GM12878 (cell line): ENCODE measurements around the gene MRGPRF. TPM values are rescaled to one million over a fixed set of nuclear protein-coding genes. Genes with fewer than 3 reads are reported as not detected.

Source experiments
- ATAC-seq: fragments of 200-7000 bp; cut with Tn5 transposase; 3 replicates; pipeline ENCODE4 v1.9.1; 2020; ENCODE audit warnings: mild to moderate bottlenecking, moderate library complexity
- BruUV-seq: library from RNA; stranded (reverse); fragments of 400-500 nt; replicated peaks from 2 replicates; lab custom pipeline; 2021; lab: Mats Ljungman, UMichigan
- CTCF ChIA-PET: fragments of 300-600 bp; sonication (Branson Sonifier 250); formaldehyde crosslinking; extraction: SDS; loops from one replicate; lab custom pipeline; 2021; ENCODE audit warnings: inconsistent platforms; lab: Yijun Ruan, JAX
- POLR2A ChIA-PET: fragments of 350-600 bp; formaldehyde crosslinking; extraction: SDS; loops from one replicate; lab custom pipeline; 2021; ENCODE audit warnings: inconsistent platforms; lab: Charles Lee
- RAD21 ChIA-PET: fragments of 300-600 bp; sonication (Branson Sonifier 250); formaldehyde crosslinking; loops from one replicate; lab custom pipeline; 2023; ENCODE audit warnings: antibody characterized with exemption; ENCODE audit not compliant: unreplicated experiment; lab: Charles Lee
- SMC1A ChIA-PET: fragments of 300-600 bp; sonication (Branson Sonifier 250); formaldehyde crosslinking; loops from one replicate; lab custom pipeline; 2023; ENCODE audit not compliant: unreplicated experiment, uncharacterized antibody; lab: Charles Lee
- DNase-seq: peaks from one replicate; pipeline ENCODE4 v3.0.0-alpha.2; 2011; ENCODE audit warnings: low read depth, low spot score
- FAIRE-seq: peaks from 3 replicates; lab custom pipeline; 2011; peaks lifted over from hg19 to GRCh38; lab: Jason Lieb, UNC
- H2AFZ ChIP-seq: 2 replicates; pipeline ENCODE4 v1.6.0; 2011; ENCODE audit warnings: low read depth, low read length, control low read depth; ENCODE audit not compliant: control insufficient read depth
- H3K27ac ChIP-seq: 2 replicates; pipeline ENCODE4 v1.5.1; 2011; ENCODE audit warnings: control low read depth; ENCODE audit not compliant: control insufficient read depth, insufficient read depth
- H3K27me3 ChIP-seq, 2 experiments: replicated peaks in 1 of 2; 2 replicates each; pipeline versions ENCODE4 v1.6.0 to v1.6.1; 2011; ENCODE audit warnings: low read length in 1 of 2; ENCODE audit not compliant: control insufficient read depth in 2 of 2, insufficient read depth in 2 of 2
- H3K36me3 ChIP-seq, 2 experiments: 2 replicates each; pipeline ENCODE4 v1.5.1; 2011; ENCODE audit warnings: low read length in 1 of 2; ENCODE audit not compliant: control insufficient read depth in 2 of 2, insufficient read depth in 2 of 2
- H3K4me1 ChIP-seq: 2 replicates; pipeline ENCODE4 v1.6.1; 2011; ENCODE audit warnings: mild to moderate bottlenecking, low read length, moderate library complexity, mixed read lengths; ENCODE audit not compliant: control insufficient read depth, insufficient read depth
- H3K4me2 ChIP-seq: 2 replicates; pipeline ENCODE4 v1.6.0; 2011; ENCODE audit warnings: control low read depth; ENCODE audit not compliant: control insufficient read depth, insufficient read depth
- H3K4me3 ChIP-seq: fragments of 200-600 bp; sonication (generic); 2 replicates; pipeline ENCODE4 v1.5.1; 2016
- H3K79me2 ChIP-seq: 2 replicates; pipeline ENCODE4 v1.6.0; 2011; ENCODE audit warnings: low read length; ENCODE audit not compliant: control insufficient read depth, insufficient read depth
- H3K9ac ChIP-seq: 2 replicates; pipeline ENCODE4 v1.8.0; 2011; ENCODE audit warnings: low read length, control low read depth, mixed read lengths; ENCODE audit not compliant: control insufficient read depth, insufficient read depth
- H3K9me3 ChIP-seq: replicated peaks from 3 replicates; pipeline ENCODE4 v1.5.1; 2011; ENCODE audit warnings: mild to moderate bottlenecking, low read length; ENCODE audit not compliant: control insufficient read depth, insufficient read depth
- H4K20me1 ChIP-seq: 2 replicates; pipeline ENCODE4 v1.6.0; 2011; ENCODE audit not compliant: control insufficient read depth, insufficient read depth
- BRCA1 ChIP-seq: IDR thresholded peaks from 2 replicates; pipeline ENCODE4 v1.6.1; 2011; ENCODE audit warnings: low read depth, low read length, improper control_type of control experiment
- MLLT1 ChIP-seq: fragments of 450-650 bp; IDR thresholded peaks from 2 replicates; pipeline ENCODE4 v1.6.1; 2016; ENCODE audit warnings: mild to moderate bottlenecking
- MYB ChIP-seq: fragments of 150-350 bp; IDR thresholded peaks from 2 replicates; pipeline ENCODE4 v1.6.1; 2014; ENCODE audit warnings: mild to moderate bottlenecking, low read depth, low read length, borderline replicate concordance
- MYC ChIP-seq: IDR thresholded peaks from 2 replicates; pipeline ENCODE4 v1.6.1; 2011; ENCODE audit warnings: mild to moderate bottlenecking, low read length, moderate library complexity, inconsistent platforms; ENCODE audit not compliant: insufficient read depth, insufficient replicate concordance, insufficient read length, severe bottlenecking
- NFXL1 ChIP-seq: fragments of 450-650 bp; IDR thresholded peaks from 2 replicates; pipeline ENCODE4 v1.6.1; 2017; ENCODE audit warnings: antibody characterized with exemption, mild to moderate bottlenecking, borderline replicate concordance
- SPI1 ChIP-seq: IDR thresholded peaks from 2 replicates; pipeline ENCODE4 v1.6.1; 2011; ENCODE audit warnings: low read depth, mild to moderate bottlenecking, low read length, moderate library complexity, borderline replicate concordance; ENCODE audit not compliant: insufficient read depth
- STAT3 ChIP-seq: IDR thresholded peaks from 2 replicates; pipeline ENCODE4 v1.6.1; 2011; ENCODE audit warnings: low read depth, low read length, improper control_type of control experiment
- TCF12 ChIP-seq: IDR thresholded peaks from 2 replicates; pipeline ENCODE4 v1.6.1; 2011; ENCODE audit warnings: low read depth, mild to moderate bottlenecking, low read length
- WGBS: methylation state at CpG from one replicate; pipeline ENCODE4 v1.1.6; 2016; ENCODE audit warnings: low lambda C conversion rate; ENCODE audit not compliant: insufficient replicate concordance, insufficient coverage; ENCODE audit errors: missing lambda C conversion rate; 5-methylcytosine and 5-hydroxymethylcytosine counted together
- in situ Hi-C: fragments of 300-500 bp; cut with MboI; formaldehyde crosslinking; loops from 9 replicates; pipeline ENCODE4 v1.14.3; 2018; ENCODE audit warnings: mixed read lengths
- intact Hi-C: fragments of 100-400 bp; cut with micrococcal nuclease; formaldehyde crosslinking; loops from one replicate; pipeline ENCODE4 v1.14.2; 2022; ENCODE audit not compliant: unreplicated experiment
- polyA plus RNA-seq, 11 experiments: library from polyadenylated mRNA; depleted of rRNA in 4 of 11; unstranded in 6 of 11; stranded (reverse) in 5 of 11; fragments of >200 nt; fragmentation: Nextera tagmentation in 4 of 11; fragmentation: Illumina TruSeq in 1 of 11; extraction: Ambion mirVana in 4 of 11; extraction: Trizol in 1 of 11; gene quantifications; 1 replicate in 1 of 11; 2 replicates in 10 of 11; pipeline versions ENCODE4 v1.2.1 to v1.2.3, GENCODE V29; 2011 to 2016; ENCODE audit warnings: inconsistent platforms in 2 of 11, missing spikeins in 2 of 11, low read depth in 1 of 11
- total RNA-seq, 4 experiments: library from RNA; depleted of rRNA in 3 of 4; stranded (reverse); fragments of >200 nt in 3 of 4; fragmentation: Illumina TruSeq in 1 of 4; extraction: Trizol in 1 of 4; gene quantifications; 2 replicates each; pipeline versions ENCODE4 v1.2.1 to v1.2.3, GENCODE V29; 2013 to 2021
- TF ChIP-seq, protein P1 (sequence below): fragments of 450-650 bp; IDR thresholded peaks from 2 replicates; pipeline ENCODE4 v1.6.1; 2017; ENCODE audit warnings: mild to moderate bottlenecking, low read depth, inconsistent platforms; ENCODE audit not compliant: poor library complexity, severe bottlenecking

Gene MRGPRF
- total and polyA plus RNA-seq, 10 of the 15 experiments (the other 5 are each of a cell fraction or from before 2014, with no cell fraction given) = not detected

GRCh38 chr11:68962527-68963250 lies 50.4 kb downstream of the MRGPRF start:
- H3K4me1 ChIP-seq = no peaks in the 10 kb centered on the region; the same call in 1 of the 2 replicates
- H3K27ac ChIP-seq = no peak overlapping the region
- H3K9me3 ChIP-seq = peaks cover 4% of the 10 kb centered on the region; the same call in 2 of the 3 replicates
- in situ Hi-C loops (no loop called here), intact Hi-C loops (no loop called here)
- ChIA-PET CTCF (no interaction called here), POLR2A (no interaction called here), RAD21 (interaction anchor here (0.6 to 0.7 kb wide), 3 partner anchors 10 to 597 kb away, joined by 3 to 4 read pairs (median 3); no protein-coding TSS in a partner anchor), SMC1A (no interaction called here)
- H3K4me2 ChIP-seq = no peak overlapping the region; the same call in 1 of the 2 replicates
- H3K79me2 ChIP-seq = no peaks in the 10 kb centered on the region
- no peak overlapping the region for H3K9ac ChIP-seq
- FAIRE-seq (no peak), ATAC-seq (peak; percentile 45), DNase-seq (no peak)
- H3K4me3 ChIP-seq = no peak overlapping the region
- 54% methylated on average over 15 of the region's 16 CpGs for WGBS
- peak overlapping the region; percentile 47 for H2AFZ ChIP-seq
- H3K27me3 ChIP-seq = no peaks in the 10 kb centered on the region
- H4K20me1 ChIP-seq = no peaks in the 10 kb centered on the region
- BruUV-seq = no TSS peak
- TF ChIP-seq TCF12 (no peak), SPI1 (peak; percentile 34; the same call in 1 of the 2 replicates)
- H3K36me3 ChIP-seq = no peaks in the 10 kb centered on the region

GRCh38 chr11:68961245-68961644 lies 51.8 kb downstream of the MRGPRF start:
- 42% methylated on average over 8 of the region's 8 CpGs for WGBS
- ChIA-PET SMC1A (no interaction called here), RAD21 (no interaction called here), POLR2A (no interaction called here), CTCF (no interaction called here)
- intact Hi-C loops = no loop called here
- H3K27ac ChIP-seq = no peak overlapping the region
- no peaks in the 10 kb centered on the region for H4K20me1 ChIP-seq
- no peak for ATAC-seq
- H3K4me1 ChIP-seq = no peaks in the 10 kb centered on the region; the same call in 1 of the 2 replicates
- peaks cover 4% of the 10 kb centered on the region; the same call in 2 of the 3 replicates for H3K9me3 ChIP-seq
- no peak overlapping the region for H3K4me3 ChIP-seq
- no peaks in the 10 kb centered on the region for H3K27me3 ChIP-seq
- in situ Hi-C loops = no loop called here
- no TSS peak for BruUV-seq
- H3K9ac ChIP-seq = no peak overlapping the region
- no peak overlapping the region for H3K4me2 ChIP-seq
- H2AFZ ChIP-seq = no peak overlapping the region
- no peaks in the 10 kb centered on the region for H3K36me3 ChIP-seq
- FAIRE-seq = no peak
- DNase-seq = no peak
- no peaks in the 10 kb centered on the region for H3K79me2 ChIP-seq
- TF ChIP-seq MYC (no peak), STAT3 (no peak), NFXL1 (no peak), MLLT1 (no peak), BRCA1 (no peak), MYB (no peak)
- TF ChIP-seq, protein P1, sequence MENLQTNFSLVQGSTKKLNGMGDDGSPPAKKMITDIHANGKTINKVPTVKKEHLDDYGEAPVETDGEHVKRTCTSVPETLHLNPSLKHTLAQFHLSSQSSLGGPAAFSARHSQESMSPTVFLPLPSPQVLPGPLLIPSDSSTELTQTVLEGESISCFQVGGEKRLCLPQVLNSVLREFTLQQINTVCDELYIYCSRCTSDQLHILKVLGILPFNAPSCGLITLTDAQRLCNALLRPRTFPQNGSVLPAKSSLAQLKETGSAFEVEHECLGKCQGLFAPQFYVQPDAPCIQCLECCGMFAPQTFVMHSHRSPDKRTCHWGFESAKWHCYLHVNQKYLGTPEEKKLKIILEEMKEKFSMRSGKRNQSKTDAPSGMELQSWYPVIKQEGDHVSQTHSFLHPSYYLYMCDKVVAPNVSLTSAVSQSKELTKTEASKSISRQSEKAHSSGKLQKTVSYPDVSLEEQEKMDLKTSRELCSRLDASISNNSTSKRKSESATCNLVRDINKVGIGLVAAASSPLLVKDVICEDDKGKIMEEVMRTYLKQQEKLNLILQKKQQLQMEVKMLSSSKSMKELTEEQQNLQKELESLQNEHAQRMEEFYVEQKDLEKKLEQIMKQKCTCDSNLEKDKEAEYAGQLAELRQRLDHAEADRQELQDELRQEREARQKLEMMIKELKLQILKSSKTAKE = no peak
